GM13976 (cell line): ENCODE measurements around the gene ELMO1.

Experiments used
- DNase-seq: peaks from one replicate; pipeline ENCODE4 v3.0.0; 2012; ENCODE audit warnings: low spot score
- in situ Hi-C: fragments of 300-500 bp; cut with MboI; formaldehyde crosslinking; loops from one replicate; pipeline ENCODE4 v1.12.0; 2022; ENCODE audit warnings: low sequenced_read_pairs, mixed read lengths, inconsistent platforms; ENCODE audit not compliant: unreplicated experiment
- TF ChIP-seq, protein P1 (sequence below): IDR thresholded peaks from 2 replicates; pipeline ENCODE4 v1.5.1; 2012; ENCODE audit warnings: borderline replicate concordance, mild to moderate bottlenecking; ENCODE audit not compliant: insufficient read depth; ENCODE audit errors: extremely low read depth, missing control alignments, control extremely low read depth

Gene ELMO1

DNA sequence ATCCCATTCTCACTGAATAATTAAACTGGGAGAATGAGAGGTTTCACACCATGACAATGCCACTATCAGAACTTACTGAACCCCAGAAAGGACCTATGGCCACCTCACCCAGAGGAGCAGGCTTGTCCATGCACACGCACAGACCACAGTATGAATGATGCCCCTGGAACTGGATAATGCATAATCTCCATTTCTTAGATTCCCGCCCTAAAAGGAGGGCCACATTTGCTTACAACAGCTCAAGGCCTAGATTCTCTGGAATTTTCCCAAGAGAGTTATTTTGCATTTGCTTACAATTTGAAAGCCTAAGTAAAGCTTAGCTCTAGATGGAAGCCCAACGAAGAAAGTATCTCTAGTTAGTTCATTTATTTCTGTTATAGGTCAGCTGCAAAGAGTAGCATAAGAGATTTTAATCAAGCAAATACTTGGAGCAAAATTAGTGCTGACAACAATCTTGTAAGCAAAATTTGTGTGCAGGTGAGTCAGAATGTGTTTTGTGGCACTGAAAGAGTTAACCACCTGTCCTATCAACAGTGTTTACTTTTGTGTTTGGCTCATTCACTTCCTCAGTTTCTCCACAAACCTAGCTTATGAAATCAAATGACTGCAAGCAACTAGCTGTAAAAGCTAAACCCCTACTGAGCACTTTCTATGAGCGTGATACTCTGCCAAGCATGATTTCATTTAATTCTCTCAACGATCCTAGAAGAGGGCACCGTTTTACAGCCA lies 32.1 kb downstream of the ELMO1 start:
- in situ Hi-C loops: no loop called here
- TF ChIP-seq, protein P1, sequence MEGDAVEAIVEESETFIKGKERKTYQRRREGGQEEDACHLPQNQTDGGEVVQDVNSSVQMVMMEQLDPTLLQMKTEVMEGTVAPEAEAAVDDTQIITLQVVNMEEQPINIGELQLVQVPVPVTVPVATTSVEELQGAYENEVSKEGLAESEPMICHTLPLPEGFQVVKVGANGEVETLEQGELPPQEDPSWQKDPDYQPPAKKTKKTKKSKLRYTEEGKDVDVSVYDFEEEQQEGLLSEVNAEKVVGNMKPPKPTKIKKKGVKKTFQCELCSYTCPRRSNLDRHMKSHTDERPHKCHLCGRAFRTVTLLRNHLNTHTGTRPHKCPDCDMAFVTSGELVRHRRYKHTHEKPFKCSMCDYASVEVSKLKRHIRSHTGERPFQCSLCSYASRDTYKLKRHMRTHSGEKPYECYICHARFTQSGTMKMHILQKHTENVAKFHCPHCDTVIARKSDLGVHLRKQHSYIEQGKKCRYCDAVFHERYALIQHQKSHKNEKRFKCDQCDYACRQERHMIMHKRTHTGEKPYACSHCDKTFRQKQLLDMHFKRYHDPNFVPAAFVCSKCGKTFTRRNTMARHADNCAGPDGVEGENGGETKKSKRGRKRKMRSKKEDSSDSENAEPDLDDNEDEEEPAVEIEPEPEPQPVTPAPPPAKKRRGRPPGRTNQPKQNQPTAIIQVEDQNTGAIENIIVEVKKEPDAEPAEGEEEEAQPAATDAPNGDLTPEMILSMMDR: no peak
- DNase-seq: no peak

DNA sequence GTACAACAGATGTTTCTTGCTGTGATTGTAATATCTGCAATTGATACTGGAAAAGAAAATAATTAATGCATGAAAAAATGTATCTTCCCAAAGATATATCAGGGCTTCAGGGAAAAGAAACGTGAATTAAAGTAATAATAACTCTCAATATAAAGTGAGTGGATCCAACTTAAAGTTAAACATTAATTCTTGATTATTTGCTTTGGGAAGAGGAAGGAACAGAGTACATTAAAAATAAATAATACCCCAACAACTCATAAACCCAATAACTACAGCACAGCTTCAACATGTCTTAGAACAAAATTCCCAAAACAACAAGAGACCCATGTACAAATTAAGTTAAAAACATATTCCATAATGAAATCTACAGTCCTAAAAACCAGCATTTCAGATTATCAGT lies 33.0 kb downstream of the ELMO1 start:
- in situ Hi-C loops: no loop called here
- DNase-seq: no peak
- TF ChIP-seq, protein P1: no peak

DNA sequence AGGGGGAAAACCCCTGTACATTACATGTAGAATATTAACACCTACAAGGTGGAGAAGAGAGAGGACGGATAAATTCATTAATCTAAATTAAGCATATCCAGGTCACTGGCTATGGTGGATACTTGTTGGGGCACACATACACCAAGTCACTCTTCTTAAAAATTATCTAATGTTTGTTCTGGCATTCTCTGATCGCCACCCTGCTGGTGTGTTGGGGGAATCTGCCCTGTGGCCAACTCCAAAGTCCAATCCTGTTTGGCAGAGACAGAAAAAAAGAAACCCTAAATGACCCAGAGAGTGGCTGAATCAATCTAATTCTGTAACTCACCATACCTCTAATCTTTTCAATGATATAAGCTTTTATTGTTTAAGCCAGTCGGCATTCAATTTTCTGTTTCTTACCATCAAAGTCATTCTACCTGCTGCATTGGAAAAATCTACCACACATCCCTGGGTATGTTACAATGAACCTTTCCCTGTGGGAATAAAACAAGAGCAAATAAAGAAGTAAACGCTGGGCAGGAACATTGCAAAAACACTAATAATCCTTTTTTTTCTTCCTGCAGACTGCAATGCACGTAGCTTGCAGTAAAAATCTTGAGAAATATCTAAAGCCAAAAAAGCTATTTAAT lies 34.2 kb downstream of the ELMO1 start:
- in situ Hi-C loops: no loop called here
- TF ChIP-seq, protein P1: no peak
- DNase-seq: no peak

DNA sequence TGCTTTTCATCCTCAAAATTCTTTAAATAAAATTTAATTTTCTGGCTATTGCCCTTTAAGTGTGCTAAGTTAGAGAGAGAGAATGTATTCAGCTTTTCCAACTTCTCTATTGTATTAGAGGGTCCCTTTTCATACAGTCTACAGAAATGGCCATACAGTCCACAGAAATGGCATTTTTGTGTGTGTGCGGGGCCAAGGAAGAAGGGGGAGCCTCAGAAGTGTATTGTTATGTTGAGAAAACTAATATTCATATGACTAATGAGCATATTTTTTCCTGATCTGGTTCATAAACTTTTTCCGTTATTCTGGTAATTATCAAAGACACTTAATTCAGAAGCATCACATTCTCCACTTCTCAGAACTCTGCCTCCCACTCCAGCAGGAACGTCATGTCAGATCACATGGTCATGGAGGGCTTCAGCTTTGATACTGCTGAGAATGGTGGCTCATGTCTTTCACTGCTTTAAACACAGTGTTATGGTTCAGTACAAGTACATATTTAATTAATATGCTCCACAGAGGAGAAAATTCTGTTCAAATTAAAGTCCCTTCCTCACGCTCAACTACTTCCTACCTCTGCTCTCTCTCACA lies 37.1 kb downstream of the ELMO1 start:
- TF ChIP-seq, protein P1: no peak
- in situ Hi-C loops: no loop called here
- DNase-seq: no peak

DNA sequence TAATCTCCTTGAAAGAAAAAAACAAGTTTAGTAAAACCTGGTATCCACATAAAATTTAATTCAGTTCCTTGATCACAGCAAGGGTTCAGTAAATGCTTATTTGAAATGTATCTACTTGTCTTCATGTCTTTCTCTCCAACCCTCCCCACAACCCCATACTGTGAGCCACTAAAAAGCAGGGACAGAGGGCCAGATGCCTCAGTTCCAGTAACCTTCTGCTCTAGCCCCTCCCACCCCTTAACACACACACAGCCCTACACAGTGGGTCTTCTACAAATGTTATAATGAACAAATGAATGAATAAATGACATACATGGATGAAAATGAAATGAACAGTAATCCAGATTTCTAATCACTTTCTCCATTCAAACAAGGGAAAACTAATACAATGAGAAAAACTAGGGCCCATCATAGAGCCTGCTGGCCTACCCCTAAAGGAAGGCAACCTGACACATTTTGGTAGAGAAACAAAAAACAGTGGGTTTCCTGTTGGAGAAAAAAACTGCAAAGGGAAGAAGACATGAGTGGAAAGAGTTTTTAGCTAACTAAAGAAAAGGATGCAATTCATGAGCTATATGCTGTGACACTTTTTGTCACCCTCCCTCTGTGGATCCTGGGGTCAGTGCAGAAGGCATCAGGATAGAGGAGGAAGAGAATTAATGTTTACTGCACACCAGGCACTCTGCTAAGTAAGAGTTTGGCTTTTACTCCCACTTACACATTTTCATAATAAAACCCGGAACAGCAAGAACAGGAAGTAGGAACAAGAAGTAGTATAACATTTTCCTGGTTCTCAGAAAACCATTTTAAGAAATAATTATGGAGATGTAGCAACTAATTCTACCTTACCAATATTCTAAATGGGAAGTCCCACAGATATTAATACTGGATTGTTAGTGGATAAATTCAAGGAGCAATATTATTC lies 38.1 kb downstream of the ELMO1 start:
- TF ChIP-seq, protein P1: no peak
- in situ Hi-C loops: no loop called here
- DNase-seq: no peak

DNA sequence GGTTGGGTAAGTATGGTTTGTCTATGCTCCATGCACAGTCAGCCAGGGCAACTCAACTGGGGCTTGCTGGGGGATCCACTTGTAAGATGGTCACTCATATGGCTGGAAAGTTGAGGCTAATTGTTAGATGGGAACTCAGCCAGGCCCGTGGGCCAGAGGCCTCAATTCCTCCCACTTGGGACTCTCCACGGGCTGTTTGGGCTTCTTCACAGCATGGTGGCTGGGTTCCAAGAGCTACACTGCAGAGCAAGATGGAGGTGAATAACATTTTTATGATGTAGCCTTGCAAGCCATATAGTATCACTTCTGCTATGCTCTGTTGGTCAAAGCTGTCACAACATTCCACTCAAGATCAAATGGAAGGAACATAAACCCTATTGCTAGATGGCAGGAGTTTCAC lies 39.2 kb downstream of the ELMO1 start:
- no peak for DNase-seq
- TF ChIP-seq, protein P1: no peak

More for the DNA sequence above, 39.2 kb downstream of the ELMO1 start:
- in situ Hi-C loops: no loop called here
